Muscle of leg (tissue), 11 donors: ENCODE data around the gene ITGAE. TPM values are rescaled to one million over a fixed set of nuclear protein-coding genes. Genes with fewer than 3 reads are reported as not detected.
A peak's percentile ranks its signal among the peaks of the same experiment; 100 is the strongest.

Experiments used
- DNase-seq: peaks from one replicate; pipeline ENCODE4 v3.0.0; 2013
- H3K27ac ChIP-seq: one replicate; pipeline ENCODE4 v1.5.1; 2013; ENCODE audit warnings: mild to moderate bottlenecking, low read length, control low read depth
- H3K27me3 ChIP-seq: one replicate; pipeline ENCODE4 v1.6.1; 2013; ENCODE audit warnings: low read length; ENCODE audit not compliant: control insufficient read depth, insufficient read depth
- H3K36me3 ChIP-seq: one replicate; pipeline ENCODE4 v1.6.1; 2013; ENCODE audit warnings: low read length; ENCODE audit not compliant: control insufficient read depth, insufficient read depth
- H3K4me1 ChIP-seq: one replicate; pipeline ENCODE4 v1.6.1; 2013; ENCODE audit warnings: low read length; ENCODE audit not compliant: control insufficient read depth, insufficient read depth
- H3K4me3 ChIP-seq: one replicate; pipeline ENCODE4 v1.5.1; 2013; ENCODE audit warnings: low read length, control low read depth
- H3K9me3 ChIP-seq: replicated peaks from 2 replicates; pipeline ENCODE4 v1.6.1; 2013; ENCODE audit warnings: low read depth, low read length; ENCODE audit not compliant: control insufficient read depth
- WGBS: methylation state at CpG from one replicate; pipeline ENCODE4 v1.1.5; 2013; ENCODE audit warnings: missing lambda C conversion rate; ENCODE audit not compliant: insufficient coverage; 5-methylcytosine and 5-hydroxymethylcytosine counted together
- polyA plus RNA-seq, 8 donors: library from polyadenylated mRNA; unstranded; fragments of 120-200 nt; gene quantifications; one replicate each; pipeline versions ENCODE4 v1.2.1 to v1.2.3, GENCODE V29; 2013; ENCODE audit warnings: inconsistent platforms in 1 of 8, low replicate concordance in 1 of 8; ENCODE audit not compliant: insufficient read length in 8 of 8, insufficient read depth in 1 of 8
- total RNA-seq: library from RNA; stranded (reverse); fragments of 120-200 nt; gene quantifications from one replicate; pipeline ENCODE4 v1.2.4, GENCODE V29; 2013

The ITGAE gene
- total and polyA plus RNA-seq, 9 donors: 28.8 to 34.4 (median 32.3) TPM

GRCh38 chr17:3762922-3763776, 37.8 kb downstream of the ITGAE start:
- Histone ChIP-seq H3K9me3 (peaks cover 7% of the 10 kb centered on the region), H3K4me1 (no peaks in the 10 kb centered on the region), H3K36me3 (no peaks in the 10 kb centered on the region), H3K27me3 (no peaks in the 10 kb centered on the region), H3K27ac (no peak overlapping the region), H3K4me3 (no peak overlapping the region)
- no peak for DNase-seq
- 90% methylated on average over 6 of the region's 14 CpGs for WGBS

GRCh38 chr17:3761918-3762380, 39.0 kb downstream of the ITGAE start:
- Histone ChIP-seq H3K27me3 (no peaks in the 10 kb centered on the region), H3K36me3 (no peaks in the 10 kb centered on the region), H3K9me3 (peaks cover 5% of the 10 kb centered on the region), H3K27ac (no peak overlapping the region), H3K4me3 (no peak overlapping the region), H3K4me1 (no peaks in the 10 kb centered on the region)
- WGBS: 86% methylated on average over 10 of the region's 16 CpGs
- no peak for DNase-seq

DNA sequence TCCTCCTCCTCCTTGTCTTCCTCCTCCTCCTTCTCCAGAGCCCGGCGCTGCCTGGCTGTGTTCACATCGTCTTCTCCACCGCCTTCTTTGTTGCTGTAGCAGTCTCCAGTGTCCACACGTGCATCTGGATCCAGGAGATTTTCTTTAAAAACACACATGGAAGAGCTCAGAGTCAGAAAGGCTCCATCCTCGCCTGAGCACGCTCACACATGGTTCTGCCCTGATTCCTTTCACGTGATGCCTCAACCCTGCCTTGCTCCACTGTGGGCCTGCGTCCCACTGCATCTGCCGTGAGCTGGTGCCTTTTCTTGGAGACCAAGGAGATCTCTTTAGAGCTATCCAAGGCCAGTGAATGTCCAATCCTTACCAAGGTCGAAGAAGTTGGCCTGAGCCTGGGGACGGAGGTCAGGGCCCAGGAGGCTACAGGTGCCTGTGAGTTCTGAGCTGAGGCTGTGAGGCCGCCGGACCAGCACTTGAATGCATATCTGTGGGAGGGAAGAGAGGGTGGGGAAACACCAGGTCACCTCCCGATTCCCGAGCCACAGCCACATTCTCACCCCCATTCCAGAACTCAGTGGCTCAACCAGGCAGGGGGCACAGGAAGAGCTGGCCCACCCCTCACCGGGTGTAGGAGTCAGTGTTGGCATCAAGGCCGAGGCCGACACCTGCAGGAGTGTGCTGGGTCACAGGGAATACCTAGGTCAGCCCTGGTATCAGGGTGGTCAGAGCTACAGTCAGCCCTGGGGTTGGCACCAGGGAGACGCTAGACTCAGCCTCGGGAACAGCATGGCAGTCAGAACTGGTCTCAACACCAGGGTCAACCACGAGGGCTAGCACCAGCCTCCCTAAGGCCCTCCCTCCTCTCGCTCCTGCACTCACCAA, 39.7 kb downstream of the ITGAE start:
- H3K9me3 ChIP-seq: peaks cover 5% of the 10 kb centered on the region

GRCh38 chr17:3759597-3760216, 41.3 kb downstream of the ITGAE start:
- Histone ChIP-seq H3K4me1 (peaks cover 3% of the 10 kb centered on the region), H3K4me3 (no peak overlapping the region), H3K27me3 (no peaks in the 10 kb centered on the region), H3K27ac (no peak overlapping the region), H3K36me3 (no peaks in the 10 kb centered on the region), H3K9me3 (peaks cover 5% of the 10 kb centered on the region)
- DNase-seq: no peak
- 63% methylated on average over 2 of the region's 6 CpGs for WGBS

More for the DNA sequence above, 39.7 kb downstream of the ITGAE start:
- H3K36me3 ChIP-seq: no peaks in the 10 kb centered on the region
- 66% methylated on average over 15 of the region's 23 CpGs for WGBS
- DNase-seq: peak; percentile 70
- no peaks in the 10 kb centered on the region for H3K27me3 ChIP-seq
- H3K4me1 ChIP-seq: no peaks in the 10 kb centered on the region
- H3K27ac ChIP-seq: no peak overlapping the region
- no peak overlapping the region for H3K4me3 ChIP-seq

DNA sequence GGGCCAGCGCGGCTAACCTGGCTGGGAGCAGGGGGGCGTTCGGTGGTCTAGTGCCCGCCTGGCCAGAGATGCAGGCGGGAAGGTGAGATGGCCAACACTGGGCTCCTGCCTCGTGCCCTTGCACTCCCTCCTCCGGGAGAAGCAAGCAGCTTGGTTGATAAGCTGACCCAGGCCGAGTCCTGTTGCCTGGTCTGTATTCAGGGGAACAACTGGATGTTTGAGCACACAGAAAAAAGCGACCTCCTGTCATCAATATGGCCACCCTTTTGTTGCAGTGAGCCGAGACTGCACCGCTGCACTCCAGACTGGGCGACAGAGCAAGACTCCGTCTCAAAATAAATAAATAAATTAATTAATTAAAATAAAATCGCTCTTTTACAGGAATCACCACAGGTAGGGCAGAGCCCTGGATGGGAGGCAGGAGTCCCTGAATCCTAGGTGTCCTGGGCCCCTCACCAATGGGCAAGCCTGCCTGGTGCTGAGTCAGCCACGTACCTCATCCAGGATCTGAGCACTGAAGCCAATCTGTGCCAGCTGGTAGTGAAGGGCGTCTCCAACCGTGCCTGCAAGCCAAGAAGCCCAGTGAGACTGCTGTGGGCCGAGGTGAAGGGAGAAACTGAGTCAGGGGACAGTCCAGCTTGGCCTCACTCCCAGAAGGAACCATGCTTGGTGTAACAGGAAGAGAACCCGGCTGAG, 45.5 kb downstream of the ITGAE start:
- peaks cover 5% of the 10 kb centered on the region for H3K9me3 ChIP-seq
- H3K27ac ChIP-seq: no peak overlapping the region
- DNase-seq: no peak
- no peak overlapping the region for H3K4me3 ChIP-seq
- H3K27me3 ChIP-seq: no peaks in the 10 kb centered on the region
- peaks cover 7% of the 10 kb centered on the region for H3K4me1 ChIP-seq
- no peaks in the 10 kb centered on the region for H3K36me3 ChIP-seq
- 35% methylated on average over 12 of the region's 20 CpGs for WGBS

DNA sequence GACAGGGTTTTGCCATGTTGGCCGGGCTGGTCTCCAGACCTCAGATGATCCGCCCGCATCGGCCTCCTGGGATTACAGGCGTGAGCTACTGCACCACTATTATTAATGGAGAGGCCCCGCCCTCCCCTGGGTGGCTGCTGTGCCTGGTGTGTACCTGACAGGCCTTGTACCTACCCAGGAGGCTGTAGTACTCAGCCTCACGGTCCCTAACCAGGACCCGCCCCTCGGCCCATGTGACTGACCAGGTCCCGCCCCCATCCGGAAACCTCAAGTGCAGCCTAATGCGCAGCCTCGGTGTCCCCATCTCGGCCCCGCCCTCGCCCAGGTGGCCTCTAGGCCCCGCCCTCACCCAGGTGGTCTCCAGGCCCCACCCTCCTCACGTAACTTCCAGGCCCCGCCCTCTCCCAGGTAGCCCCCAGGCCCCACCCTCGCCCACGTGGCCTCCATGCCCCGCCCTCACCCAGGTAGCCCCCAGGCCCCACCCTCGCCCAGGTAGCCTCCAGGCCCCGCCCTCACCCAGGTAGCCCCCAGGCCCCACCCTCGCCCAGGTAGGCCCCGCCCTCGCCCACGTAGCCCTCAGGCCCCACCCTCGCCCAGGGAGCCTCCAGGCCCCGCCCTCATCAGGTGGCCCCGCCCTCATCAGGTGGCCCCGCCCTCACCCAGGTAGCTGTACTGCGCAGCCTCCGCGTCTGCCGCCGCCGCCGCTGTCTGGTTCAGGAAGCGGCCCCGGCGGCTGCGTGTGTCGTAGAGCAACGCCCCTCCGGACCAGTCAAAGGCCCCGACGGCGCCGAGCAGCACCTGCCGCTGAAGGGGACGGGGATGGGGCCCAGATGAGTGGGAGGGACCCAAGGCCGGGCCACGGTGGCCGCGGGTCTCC, 46.3 kb downstream of the ITGAE start:
- peaks cover 3% of the 10 kb centered on the region for H3K9me3 ChIP-seq
- H3K4me1 ChIP-seq: peaks cover 7% of the 10 kb centered on the region
- H3K27ac ChIP-seq: no peak overlapping the region
- no peak overlapping the region for H3K4me3 ChIP-seq
- no peak for DNase-seq
- H3K36me3 ChIP-seq: no peaks in the 10 kb centered on the region
- H3K27me3 ChIP-seq: peaks cover 2% of the 10 kb centered on the region
- WGBS: 2% methylated on average over 45 of the region's 56 CpGs

DNA sequence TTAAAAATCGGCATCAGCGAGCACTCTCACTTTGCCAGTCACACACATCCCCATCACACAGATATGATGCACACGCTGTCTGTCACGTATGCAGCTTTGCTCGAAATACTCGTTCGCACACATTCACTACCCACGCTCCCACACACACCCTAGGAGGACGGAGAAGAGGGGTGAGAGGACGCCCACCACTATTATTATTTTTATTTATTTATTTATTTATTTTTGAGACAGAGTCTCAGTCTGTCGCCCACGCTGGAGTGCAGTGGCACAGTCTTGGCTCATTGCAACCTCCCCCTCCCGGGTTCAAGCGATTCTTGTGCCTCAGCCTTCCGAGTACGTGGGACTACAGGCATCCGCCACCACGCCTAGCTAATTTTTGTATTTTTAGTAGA, 46.9 kb downstream of the ITGAE start:
- no peak overlapping the region for H3K27ac ChIP-seq
- no peaks in the 10 kb centered on the region for H3K36me3 ChIP-seq
- H3K27me3 ChIP-seq: peaks cover 2% of the 10 kb centered on the region
- 66% methylated on average over 4 of the region's 18 CpGs for WGBS
- no peak overlapping the region for H3K4me3 ChIP-seq
- H3K4me1 ChIP-seq: peaks cover 7% of the 10 kb centered on the region
- no peaks in the 10 kb centered on the region for H3K9me3 ChIP-seq
- DNase-seq: no peak

GRCh38 chr17:3753624-3754023, 47.4 kb downstream of the ITGAE start:
- no peak overlapping the region for H3K4me3 ChIP-seq
- H3K27ac ChIP-seq: no peak overlapping the region
- no peak for DNase-seq
- peaks cover 7% of the 10 kb centered on the region for H3K4me1 ChIP-seq
- H3K36me3 ChIP-seq: no peaks in the 10 kb centered on the region
- WGBS: 75% methylated on average over 12 of the region's 12 CpGs
- H3K9me3 ChIP-seq: no peaks in the 10 kb centered on the region
- peaks cover 2% of the 10 kb centered on the region for H3K27me3 ChIP-seq

- Histone ChIP-seq H3K27ac (no peak overlapping the region), H3K4me1 (peaks cover 7% of the 10 kb centered on the region), H3K27me3 (peaks cover 2% of the 10 kb centered on the region), H3K36me3 (no peaks in the 10 kb centered on the region), H3K9me3 (no peaks in the 10 kb centered on the region), H3K4me3 (no peak overlapping the region)
- no peak for DNase-seq
- 90% methylated on average over 15 of the region's 15 CpGs for WGBS
These were observed 49.2 kb downstream of the ITGAE start for GRCh38 chr17:3751836-3752235.
